Measurements from ENCODE around the gene ARID1B.

The ARID1B gene

DNA sequence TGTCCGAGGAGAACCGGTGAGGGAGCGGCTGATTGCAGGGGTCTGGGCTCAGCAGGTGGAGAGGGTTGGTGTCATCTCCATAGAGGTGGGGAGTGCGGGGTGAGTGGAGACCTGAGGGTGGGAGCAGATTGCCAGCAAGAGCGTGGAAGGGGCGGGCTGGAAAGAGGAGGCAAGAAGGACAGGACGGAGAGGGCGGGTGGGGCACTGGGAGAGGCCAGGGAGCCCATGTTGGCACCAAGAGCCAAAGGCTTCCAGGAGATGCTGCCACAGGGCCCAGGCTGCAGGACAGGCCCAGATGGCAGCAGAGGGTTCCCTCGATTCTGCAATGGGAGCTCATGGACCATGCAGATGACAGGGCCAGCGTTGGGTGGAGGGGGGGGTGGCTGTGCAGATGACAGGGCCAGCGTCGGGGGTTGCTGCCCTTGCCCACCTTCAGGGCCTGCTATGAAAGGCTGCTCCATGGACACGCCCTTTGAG, 440.8 kb downstream of the ARID1B start:
- Mint-ChIP-seq H3K27ac (no peak overlapping the region), H3K4me3 (no peak overlapping the region)

DNA sequence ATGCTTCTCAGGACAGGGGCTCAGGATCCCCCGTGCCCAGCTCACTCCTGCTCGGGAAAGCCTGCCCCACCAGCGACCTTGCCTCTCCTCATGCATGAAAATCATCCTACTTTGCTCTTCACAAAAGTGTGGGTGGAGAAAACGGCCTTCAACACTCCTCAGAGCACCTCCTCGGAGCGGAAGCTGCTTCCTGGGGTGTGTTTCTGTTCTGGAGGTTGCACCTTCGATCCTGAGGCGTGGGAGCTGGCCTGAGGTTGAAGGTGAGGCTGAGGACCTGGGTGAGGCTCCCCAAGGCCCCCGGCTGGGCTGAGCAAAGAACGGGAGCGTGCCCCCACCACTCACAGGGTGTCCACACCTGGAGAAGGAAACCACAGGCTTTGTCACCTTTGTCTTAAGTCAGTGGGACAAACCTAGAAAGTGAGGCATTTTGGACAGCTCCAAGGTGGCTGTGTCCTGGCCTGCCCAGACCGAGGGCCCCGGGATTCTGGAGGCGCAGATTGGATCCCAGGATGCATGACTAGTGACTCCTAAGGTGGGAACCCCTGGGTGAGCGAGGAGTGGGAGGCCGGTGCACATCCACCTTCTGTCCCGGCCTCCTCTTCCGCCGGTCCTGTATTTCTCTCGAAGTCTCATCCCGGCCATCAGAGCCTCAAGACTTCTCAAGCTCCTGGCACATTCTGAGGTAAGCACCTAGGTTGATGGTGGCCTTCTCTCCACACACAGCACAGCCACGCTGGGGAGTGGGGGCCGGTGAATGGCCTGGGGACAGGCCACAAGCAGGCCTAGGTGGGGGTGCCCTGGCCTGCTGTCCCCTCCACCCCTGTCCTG, 441.4 kb downstream of the ARID1B start:
- no peak overlapping the region for H3K4me3 Mint-ChIP-seq
- peaks cover 18% of the 10 kb centered on the region for H3K4me1 Mint-ChIP-seq (ENCODE audit: low read depth)
- H3K36me3 Mint-ChIP-seq = no peaks in the 10 kb centered on the region
- no peaks in the 10 kb centered on the region for H3K9me3 Mint-ChIP-seq (ENCODE audit: low read depth)
- H3K27me3 Mint-ChIP-seq = peaks cover 2% of the 10 kb centered on the region
- no peak overlapping the region for H3K27ac Mint-ChIP-seq

More for the DNA sequence above, 440.8 kb downstream of the ARID1B start:
- peaks cover 2% of the 10 kb centered on the region for H3K27me3 Mint-ChIP-seq
- no peaks in the 10 kb centered on the region for H3K36me3 Mint-ChIP-seq
- no peaks in the 10 kb centered on the region for H3K9me3 Mint-ChIP-seq (ENCODE audit: low read depth)
- peaks cover 17% of the 10 kb centered on the region for H3K4me1 Mint-ChIP-seq (ENCODE audit: low read depth)

GRCh38 chr6:157219201-157220200, 442.3 kb downstream of the ARID1B start:
- Mint-ChIP-seq H3K27me3 (peaks cover 2% of the 10 kb centered on the region), H3K4me3 (no peak overlapping the region), H3K27ac (no peak overlapping the region), H3K4me1 (ENCODE audit: low read depth) (peaks cover 18% of the 10 kb centered on the region), H3K36me3 (no peaks in the 10 kb centered on the region), H3K9me3 (ENCODE audit: low read depth) (no peaks in the 10 kb centered on the region)

DNA sequence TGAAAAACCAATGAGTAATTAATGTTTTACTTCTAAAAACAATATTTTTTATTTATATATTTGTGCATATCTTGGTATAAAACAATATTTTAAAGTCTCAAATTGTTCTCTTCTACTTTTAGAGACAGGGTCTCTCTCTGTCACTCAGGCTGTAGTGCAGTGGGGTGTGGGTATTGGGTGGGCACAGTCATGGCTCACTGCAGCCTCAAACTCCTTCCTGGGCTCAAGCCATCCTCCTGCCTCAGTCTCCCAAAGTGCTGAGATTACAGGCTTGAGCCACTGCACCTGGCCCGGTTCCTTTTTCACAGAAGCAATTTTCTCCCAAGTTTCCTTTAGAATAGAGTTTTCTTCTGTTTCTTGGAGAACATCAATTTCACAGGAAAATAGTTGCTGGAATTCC, 443.3 kb downstream of the ARID1B start:
- peak overlapping the region; percentile 86 for H3K4me3 Mint-ChIP-seq
- peaks cover 2% of the 10 kb centered on the region for H3K27me3 Mint-ChIP-seq
- no peaks in the 10 kb centered on the region for H3K9me3 Mint-ChIP-seq (ENCODE audit: low read depth)
- H3K27ac Mint-ChIP-seq = no peak overlapping the region
- H3K36me3 Mint-ChIP-seq = no peaks in the 10 kb centered on the region
- H3K4me1 Mint-ChIP-seq (ENCODE audit: low read depth) = peaks cover 18% of the 10 kb centered on the region

DNA sequence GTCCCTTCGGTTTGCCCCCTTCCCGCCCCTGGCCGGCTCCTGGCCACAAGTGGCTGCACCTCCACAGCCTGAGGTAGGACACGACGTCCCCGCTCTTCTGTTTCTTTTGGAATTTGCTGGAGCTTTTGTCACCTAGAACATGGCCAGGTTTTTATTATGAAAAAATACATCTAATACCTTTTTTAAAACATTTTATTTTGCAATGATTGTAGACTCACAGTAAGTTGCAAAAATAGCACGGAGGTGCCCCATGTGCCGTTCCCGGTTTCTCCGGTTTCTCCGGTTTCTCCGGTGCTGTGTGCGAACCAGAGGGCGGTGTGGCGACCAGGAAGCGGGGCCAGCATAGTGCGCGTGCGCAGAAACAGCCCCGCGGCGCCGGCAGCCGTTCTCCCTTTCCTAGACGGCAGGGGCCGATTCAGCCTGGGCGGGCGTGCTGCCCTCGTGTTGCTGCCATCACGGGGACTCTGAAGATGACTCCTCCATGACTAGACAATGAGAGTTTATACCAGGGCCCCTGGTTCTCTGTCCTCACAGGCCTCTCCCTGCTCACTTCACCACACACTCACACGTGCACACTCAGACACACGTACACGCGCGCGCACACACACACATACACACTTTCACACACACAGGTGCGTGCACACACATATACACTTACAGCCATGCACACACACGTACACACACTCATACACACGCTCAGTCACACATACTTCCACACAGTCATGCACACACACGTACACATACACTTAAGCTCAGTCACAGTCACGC, 444.1 kb downstream of the ARID1B start:
- H3K36me3 Mint-ChIP-seq = no peaks in the 10 kb centered on the region
- H3K9me3 Mint-ChIP-seq (ENCODE audit: low read depth) = no peaks in the 10 kb centered on the region
- peak overlapping the region; percentile 86 for H3K4me3 Mint-ChIP-seq
- peaks cover 2% of the 10 kb centered on the region for H3K27me3 Mint-ChIP-seq
- H3K4me1 Mint-ChIP-seq (ENCODE audit: low read depth) = peaks cover 18% of the 10 kb centered on the region
- peak overlapping the region; percentile 91 for H3K27ac Mint-ChIP-seq

DNA sequence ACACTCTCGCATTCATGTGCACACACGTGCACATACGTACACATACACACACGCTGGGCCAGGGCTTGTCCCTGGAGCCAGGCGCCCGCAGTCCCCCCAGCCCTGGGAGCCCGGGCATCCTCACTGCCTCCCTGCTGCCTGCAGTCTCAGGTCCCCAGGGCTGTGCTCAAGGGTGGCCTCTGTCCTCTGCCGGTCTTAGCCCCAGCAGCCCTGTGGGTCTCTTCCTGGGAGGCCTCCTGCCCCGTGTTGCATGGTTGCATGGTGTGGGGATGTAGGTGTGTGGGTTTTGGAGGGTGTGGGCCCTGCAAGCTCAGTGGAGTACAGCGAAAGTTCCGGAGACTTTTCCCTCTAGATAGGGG, 444.6 kb downstream of the ARID1B start:
- peak overlapping the region; percentile 86 for H3K4me3 Mint-ChIP-seq
- H3K9me3 Mint-ChIP-seq (ENCODE audit: low read depth) = no peaks in the 10 kb centered on the region
- peaks cover 2% of the 10 kb centered on the region for H3K27me3 Mint-ChIP-seq
- no peaks in the 10 kb centered on the region for H3K36me3 Mint-ChIP-seq
- peak overlapping the region; percentile 91 for H3K27ac Mint-ChIP-seq
- peaks cover 20% of the 10 kb centered on the region for H3K4me1 Mint-ChIP-seq (ENCODE audit: low read depth)

DNA sequence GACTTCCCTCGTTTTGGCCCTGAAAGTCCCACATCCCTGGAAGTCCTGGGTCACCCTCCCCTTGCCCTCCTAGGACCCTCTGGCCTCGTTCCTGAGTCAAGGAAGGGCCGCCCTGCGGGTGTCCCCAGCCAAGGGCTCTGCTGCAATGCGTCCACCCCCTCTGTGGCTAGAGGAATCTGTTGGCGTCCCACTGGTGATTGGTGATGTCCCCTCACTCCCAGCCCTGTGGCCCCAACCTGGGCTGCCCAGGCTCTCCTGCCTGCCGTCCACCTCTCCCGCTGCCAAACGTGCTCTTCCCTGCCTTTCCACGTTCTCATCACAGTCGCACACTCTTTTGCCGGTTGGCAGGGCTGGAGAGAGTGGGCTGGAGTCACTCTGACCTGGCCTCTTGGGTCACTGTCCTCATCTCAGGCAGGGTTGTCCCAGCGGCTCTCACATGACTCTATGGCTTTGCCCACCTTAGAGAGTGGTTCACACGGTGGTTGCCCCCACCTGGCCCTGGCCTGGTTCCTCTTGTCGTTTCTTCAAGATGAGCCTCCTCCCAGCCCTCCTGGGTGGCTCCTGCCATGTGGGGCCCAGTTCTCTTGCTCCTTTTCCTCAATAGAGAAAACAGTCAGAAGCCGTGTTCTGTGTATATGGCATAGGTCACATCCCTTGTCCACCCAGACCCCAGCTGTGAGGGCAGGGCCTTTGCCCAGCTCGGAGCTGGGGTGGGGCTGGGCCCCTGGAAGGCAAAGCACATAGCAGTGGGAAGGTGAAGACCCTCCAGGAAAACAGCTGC, 445.2 kb downstream of the ARID1B start:
- Mint-ChIP-seq H3K4me3 (peak overlapping the region; percentile 70), H3K4me1 (ENCODE audit: low read depth) (peaks cover 26% of the 10 kb centered on the region), H3K27me3 (peaks cover 2% of the 10 kb centered on the region), H3K36me3 (no peaks in the 10 kb centered on the region), H3K9me3 (ENCODE audit: low read depth) (no peaks in the 10 kb centered on the region), H3K27ac (peak overlapping the region; percentile 58)

GRCh38 chr6:157223021-157223430, 445.8 kb downstream of the ARID1B start:
- Mint-ChIP-seq H3K4me3 (no peak overlapping the region), H3K27ac (no peak overlapping the region), H3K36me3 (no peaks in the 10 kb centered on the region), H3K27me3 (peaks cover 2% of the 10 kb centered on the region), H3K4me1 (ENCODE audit: low read depth) (peaks cover 32% of the 10 kb centered on the region), H3K9me3 (ENCODE audit: low read depth) (no peaks in the 10 kb centered on the region)

DNA sequence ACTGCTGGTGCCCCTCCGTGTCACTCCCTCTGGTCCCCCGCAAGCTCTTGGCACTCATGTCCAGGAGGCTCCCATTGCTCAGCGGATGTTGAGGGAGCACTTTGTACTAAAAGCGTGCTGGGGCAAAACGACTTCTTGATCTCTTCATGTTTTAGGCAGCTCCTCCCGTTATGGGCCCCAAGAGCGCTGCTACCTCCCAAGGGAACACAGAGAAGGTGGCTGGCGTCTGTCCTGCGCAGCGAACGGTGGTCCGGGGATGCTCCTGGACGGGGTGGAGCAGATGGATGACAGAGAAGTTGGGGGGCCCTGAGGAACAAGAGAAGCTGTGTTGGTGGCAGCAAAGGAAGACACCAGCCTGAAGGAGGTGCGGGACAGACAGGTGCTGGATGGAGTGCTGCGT, 446.3 kb downstream of the ARID1B start:
- Mint-ChIP-seq H3K27ac (no peak overlapping the region), H3K27me3 (peaks cover 2% of the 10 kb centered on the region), H3K9me3 (ENCODE audit: low read depth) (no peaks in the 10 kb centered on the region), H3K36me3 (no peaks in the 10 kb centered on the region), H3K4me3 (no peak overlapping the region), H3K4me1 (ENCODE audit: low read depth) (peaks cover 32% of the 10 kb centered on the region)

- no peak overlapping the region for H3K27ac Mint-ChIP-seq
- no peak overlapping the region for H3K4me3 Mint-ChIP-seq
- peaks cover 37% of the 10 kb centered on the region for H3K4me1 Mint-ChIP-seq (ENCODE audit: low read depth)
Observed at GRCh38 chr6:157224178-157224950, 447.2 kb downstream of the ARID1B start.

GRCh38 chr6:157224951-157225574, 447.9 kb downstream of the ARID1B start:
- Mint-ChIP-seq H3K36me3 (no peaks in the 10 kb centered on the region), H3K27me3 (peaks cover 2% of the 10 kb centered on the region), H3K4me1 (ENCODE audit: low read depth) (peaks cover 37% of the 10 kb centered on the region), H3K9me3 (ENCODE audit: low read depth) (no peaks in the 10 kb centered on the region), H3K4me3 (no peak overlapping the region), H3K27ac (no peak overlapping the region)

More at GRCh38 chr6:157224178-157224950, 447.2 kb downstream of the ARID1B start:
- no peaks in the 10 kb centered on the region for H3K36me3 Mint-ChIP-seq
- H3K27me3 Mint-ChIP-seq = peaks cover 2% of the 10 kb centered on the region
- H3K9me3 Mint-ChIP-seq (ENCODE audit: low read depth) = no peaks in the 10 kb centered on the region

GRCh38 chr6:157225575-157225995, 448.4 kb downstream of the ARID1B start:
- Mint-ChIP-seq H3K4me3 (no peak overlapping the region), H3K4me1 (ENCODE audit: low read depth) (peaks cover 37% of the 10 kb centered on the region), H3K36me3 (no peaks in the 10 kb centered on the region), H3K27me3 (peaks cover 2% of the 10 kb centered on the region), H3K27ac (no peak overlapping the region), H3K9me3 (ENCODE audit: low read depth) (no peaks in the 10 kb centered on the region)

All from activated naive CD8-positive, alpha-beta T cell (primary cell).